ENCODE results near the gene PRC1.

GRCh38 chr15:91031796-91032195 is 37.5 kb upstream of the PRC1 start:
- no peak for TF ChIP-seq POLR2A (IDR thresholded peaks at IDR 0.05)
- TF ChIP-seq CTCF (IDR thresholded peaks at IDR 0.05): no peak
- TF ChIP-seq EP300 (IDR thresholded peaks at IDR 0.05): no peak
